AG04450 (cell line): ENCODE data around the gene RFT1. TPM values are rescaled to one million over a fixed set of nuclear protein-coding genes. Genes with fewer than 3 reads are reported as not detected.

Experiments
- CTCF ChIA-PET: fragments of 300-600, 350-600 bp; formaldehyde crosslinking; extraction: SDS; loops from one replicate; lab custom pipeline; 2022; ENCODE audit warnings: antibody characterized with exemption, inconsistent platforms; lab: Charles Lee
- POLR2A ChIA-PET: fragments of 350-600 bp; formaldehyde crosslinking; extraction: SDS; loops from one replicate; lab custom pipeline; 2021; ENCODE audit warnings: antibody characterized with exemption, inconsistent platforms; lab: Yijun Ruan, JAX
- DNase-seq: peaks from one replicate; pipeline ENCODE4 v3.0.0-alpha.2; 2011; ENCODE audit warnings: low read depth, low spot score
- H3K27ac ChIP-seq: one replicate; pipeline ENCODE4 v1.5.1; 2012; ENCODE audit warnings: low read depth, low read length, control low read depth
- H3K27me3 ChIP-seq: one replicate; pipeline ENCODE4 v1.6.0; 2012; ENCODE audit warnings: low read length; ENCODE audit not compliant: control insufficient read depth, insufficient read depth
- H3K4me3 ChIP-seq: 2 replicates; pipeline ENCODE4 v1.5.1; 2011; ENCODE audit warnings: mild to moderate bottlenecking, low read depth, low read length, control low read depth
- H3K9me3 ChIP-seq: 2 replicates; pipeline ENCODE4 v1.5.1; 2012; ENCODE audit warnings: low read length; ENCODE audit not compliant: control insufficient read depth, insufficient read depth
- polyA plus RNA-seq: library from polyadenylated mRNA; depleted of rRNA; stranded (reverse); fragments of >200 nt; gene quantifications from 2 replicates; pipeline ENCODE4 v1.2.3, GENCODE V29; 2011
- TF ChIP-seq, protein P1 (sequence below): IDR thresholded peaks from 2 replicates; pipeline ENCODE4 v1.5.1; 2011; ENCODE audit warnings: low read depth, low read length, control low read depth, inconsistent platforms

Gene RFT1
- polyA plus RNA-seq, 1 experiment = 26.4 TPM

DNA sequence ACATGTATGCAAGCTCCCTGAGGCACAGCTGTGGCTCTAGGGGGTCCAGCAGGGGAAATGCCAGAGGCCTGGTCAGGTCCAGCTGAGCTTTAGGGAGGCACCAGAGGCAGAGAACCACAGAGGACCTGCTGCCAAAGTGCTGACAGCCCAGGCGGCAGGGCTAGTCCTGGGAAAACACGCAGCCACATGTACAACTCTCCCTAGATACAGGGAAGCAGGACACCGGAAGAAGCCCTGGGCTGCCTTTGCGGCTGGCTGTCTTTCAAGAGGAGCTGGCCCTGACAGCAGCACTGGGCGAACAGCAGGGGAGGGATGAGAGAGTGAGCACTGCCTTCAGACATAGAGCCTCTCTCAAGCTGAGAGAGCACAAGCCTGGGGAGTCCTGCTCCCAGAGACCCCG is 40.7 kb downstream of the RFT1 start:
- CTCF ChIA-PET = no interaction called here
- POLR2A ChIA-PET = no interaction called here
- Histone ChIP-seq H3K9me3 (no peaks in the 10 kb centered on the region), H3K27me3 (no peaks in the 10 kb centered on the region), H3K27ac (no peak overlapping the region), H3K4me3 (no peak overlapping the region)
- TF ChIP-seq, protein P1, sequence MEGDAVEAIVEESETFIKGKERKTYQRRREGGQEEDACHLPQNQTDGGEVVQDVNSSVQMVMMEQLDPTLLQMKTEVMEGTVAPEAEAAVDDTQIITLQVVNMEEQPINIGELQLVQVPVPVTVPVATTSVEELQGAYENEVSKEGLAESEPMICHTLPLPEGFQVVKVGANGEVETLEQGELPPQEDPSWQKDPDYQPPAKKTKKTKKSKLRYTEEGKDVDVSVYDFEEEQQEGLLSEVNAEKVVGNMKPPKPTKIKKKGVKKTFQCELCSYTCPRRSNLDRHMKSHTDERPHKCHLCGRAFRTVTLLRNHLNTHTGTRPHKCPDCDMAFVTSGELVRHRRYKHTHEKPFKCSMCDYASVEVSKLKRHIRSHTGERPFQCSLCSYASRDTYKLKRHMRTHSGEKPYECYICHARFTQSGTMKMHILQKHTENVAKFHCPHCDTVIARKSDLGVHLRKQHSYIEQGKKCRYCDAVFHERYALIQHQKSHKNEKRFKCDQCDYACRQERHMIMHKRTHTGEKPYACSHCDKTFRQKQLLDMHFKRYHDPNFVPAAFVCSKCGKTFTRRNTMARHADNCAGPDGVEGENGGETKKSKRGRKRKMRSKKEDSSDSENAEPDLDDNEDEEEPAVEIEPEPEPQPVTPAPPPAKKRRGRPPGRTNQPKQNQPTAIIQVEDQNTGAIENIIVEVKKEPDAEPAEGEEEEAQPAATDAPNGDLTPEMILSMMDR = no peak
- DNase-seq = no peak

DNA sequence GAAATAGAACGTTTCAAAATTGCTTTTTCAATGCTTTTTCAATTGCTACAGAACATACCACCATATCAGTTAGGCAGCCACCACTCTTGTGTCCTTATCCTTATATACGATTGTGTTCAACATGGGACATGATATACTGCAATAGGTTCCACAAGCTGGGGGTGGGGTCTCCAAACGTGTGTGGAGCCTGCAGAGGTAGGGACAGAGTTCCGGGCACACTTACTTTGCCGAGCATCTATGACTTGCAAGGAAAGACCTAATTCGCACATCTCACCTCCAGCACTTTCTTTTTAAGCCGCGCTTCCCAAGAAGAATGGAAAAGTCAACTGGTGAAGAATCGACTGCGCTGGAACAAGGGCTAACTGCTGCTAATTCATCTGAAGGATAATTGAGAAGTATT is 44.8 kb downstream of the RFT1 start:
- TF ChIP-seq, protein P1 = no peak
- H3K4me3 ChIP-seq = no peak overlapping the region
- ChIA-PET CTCF (interaction anchor here (1.6 kb wide), 1 partner anchor 12 kb away, joined by 4 read pairs; no protein-coding TSS in a partner anchor), POLR2A (no interaction called here)
- H3K27me3 ChIP-seq = no peaks in the 10 kb centered on the region
- no peaks in the 10 kb centered on the region; the same call in 1 of the 2 replicates for H3K9me3 ChIP-seq
- no peak overlapping the region for H3K27ac ChIP-seq
- DNase-seq = no peak

DNA sequence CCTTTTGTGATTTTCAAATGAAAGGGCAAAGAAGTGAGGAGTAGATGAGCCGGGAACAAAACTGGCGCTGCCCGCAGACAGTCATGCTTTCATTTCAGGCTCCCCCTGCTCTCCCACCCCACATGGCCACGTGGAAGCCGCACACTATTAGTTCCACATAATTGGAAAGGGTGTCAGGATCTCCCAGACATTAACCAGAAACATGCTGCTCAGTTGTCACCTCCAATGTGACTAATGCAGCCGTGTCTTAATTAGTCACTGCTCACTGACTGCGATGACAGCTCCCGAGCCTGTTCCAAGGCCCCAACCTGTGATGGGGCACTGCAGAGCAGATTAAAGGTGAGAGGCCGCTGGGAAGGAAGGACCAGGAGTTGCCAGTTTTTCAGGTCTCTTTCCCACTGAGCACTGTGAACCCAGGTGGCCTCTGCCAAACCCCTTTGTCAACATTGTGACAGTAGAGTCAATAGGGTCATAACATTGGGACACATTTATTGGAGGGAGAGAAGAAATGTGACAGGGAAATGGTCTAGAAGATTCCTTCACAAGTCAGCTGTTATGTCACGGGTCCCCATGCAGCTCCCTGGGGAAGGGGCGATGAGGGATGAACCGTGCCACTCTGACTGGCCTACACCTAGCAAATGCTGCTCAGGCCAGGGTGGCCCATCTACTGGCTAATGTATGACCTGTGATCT is 45.8 kb downstream of the RFT1 start:
- Histone ChIP-seq H3K27ac (no peak overlapping the region), H3K4me3 (no peak overlapping the region), H3K27me3 (no peaks in the 10 kb centered on the region), H3K9me3 (no peaks in the 10 kb centered on the region; the same call in 1 of the 2 replicates)
- DNase-seq = no peak
- CTCF ChIA-PET = interaction anchor here (0.8 to 1.3 kb wide), 4 partner anchors 11 to 30 kb away, joined by 3 to 9 read pairs (median 4); no protein-coding TSS in a partner anchor
- TF ChIP-seq, protein P1 = no peak
- POLR2A ChIA-PET = interaction anchor here (0.7 kb wide), 1 partner anchor 10 kb away, joined by 3 read pairs; no protein-coding TSS in a partner anchor

DNA sequence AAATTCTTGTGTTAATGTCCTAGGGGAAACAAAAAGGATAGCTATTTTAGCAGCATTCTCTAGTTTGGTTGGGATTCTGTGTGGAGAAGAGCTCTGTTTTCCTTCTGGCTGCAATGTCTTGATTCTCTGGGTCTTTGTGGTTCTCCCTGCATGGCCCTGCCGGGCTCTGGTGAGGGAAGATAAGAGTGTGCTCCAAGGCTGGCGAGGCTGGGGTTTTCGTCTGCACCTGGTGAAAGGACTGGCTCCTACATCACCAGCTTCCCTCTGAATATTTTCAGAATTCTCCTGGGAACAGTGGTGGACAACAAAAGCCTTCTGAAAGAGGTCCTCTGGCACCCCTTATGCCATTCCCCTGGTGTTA is 46.3 kb downstream of the RFT1 start:
- TF ChIP-seq, protein P1 = no peak
- POLR2A ChIA-PET = interaction anchor here (0.7 kb wide), 1 partner anchor 10 kb away, joined by 3 read pairs; no protein-coding TSS in a partner anchor
- DNase-seq = no peak
- Histone ChIP-seq H3K27me3 (no peaks in the 10 kb centered on the region), H3K27ac (no peak overlapping the region), H3K4me3 (no peak overlapping the region), H3K9me3 (no peaks in the 10 kb centered on the region; the same call in 1 of the 2 replicates)
- CTCF ChIA-PET = interaction anchor here (0.8 to 1.3 kb wide), 4 partner anchors 11 to 31 kb away, joined by 3 to 9 read pairs (median 4); no protein-coding TSS in a partner anchor

DNA sequence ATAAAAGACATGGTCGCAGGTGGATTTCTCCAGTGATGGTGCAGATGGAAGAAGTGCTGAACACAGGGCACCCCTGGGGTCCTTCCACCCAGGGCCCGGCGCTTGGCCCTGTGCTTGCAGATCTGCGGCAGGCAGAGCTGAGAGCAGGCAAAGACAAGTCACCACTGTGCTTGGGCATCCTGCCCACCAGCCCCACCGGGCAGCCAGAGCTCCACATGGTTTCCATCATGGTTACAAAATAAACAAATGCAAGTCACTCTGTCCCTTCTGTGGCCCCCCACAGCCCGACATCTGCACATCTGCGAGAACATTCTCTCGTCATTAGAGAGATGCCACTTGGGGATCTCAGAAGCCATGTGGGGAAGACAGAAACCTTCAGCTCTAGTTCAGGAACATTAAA is 46.7 kb downstream of the RFT1 start:
- no peaks in the 10 kb centered on the region for H3K27me3 ChIP-seq
- CTCF ChIA-PET = interaction anchor here (0.6 to 1.3 kb wide), 6 partner anchors 9 to 108 kb away, joined by 3 to 9 read pairs (median 4); partner anchors contain the start of gene SFMBT1
- POLR2A ChIA-PET = interaction anchor here (0.7 kb wide), 1 partner anchor 9 kb away, joined by 3 read pairs; no protein-coding TSS in a partner anchor
- TF ChIP-seq, protein P1 = no peak
- H3K4me3 ChIP-seq = no peak overlapping the region
- DNase-seq = no peak
- H3K9me3 ChIP-seq = no peaks in the 10 kb centered on the region; the same call in 1 of the 2 replicates
- H3K27ac ChIP-seq = no peak overlapping the region
